Astrocyte of the spinal cord (primary cell): ENCODE measurements around the gene ZP2.

ENCODE experiments used
- DNase-seq: peaks from one replicate; pipeline ENCODE4 v3.0.0; 2011; ENCODE audit warnings: low read depth, low spot score
- H3K4me3 ChIP-seq: 2 replicates; pipeline ENCODE4 v1.5.1; 2011; ENCODE audit warnings: low read depth, mild to moderate bottlenecking, low read length, moderate library complexity
- CTCF ChIP-seq: IDR thresholded peaks from 2 replicates; pipeline ENCODE4 v1.5.1; 2012; ENCODE audit warnings: low read depth, mild to moderate bottlenecking, low read length, inconsistent platforms
- in situ Hi-C: cut with HindIII; loops from 2 replicates; pipeline ENCODE4 v1.10.0; 2017; ENCODE audit warnings: low sequenced_read_pairs

The ZP2 gene

DNA sequence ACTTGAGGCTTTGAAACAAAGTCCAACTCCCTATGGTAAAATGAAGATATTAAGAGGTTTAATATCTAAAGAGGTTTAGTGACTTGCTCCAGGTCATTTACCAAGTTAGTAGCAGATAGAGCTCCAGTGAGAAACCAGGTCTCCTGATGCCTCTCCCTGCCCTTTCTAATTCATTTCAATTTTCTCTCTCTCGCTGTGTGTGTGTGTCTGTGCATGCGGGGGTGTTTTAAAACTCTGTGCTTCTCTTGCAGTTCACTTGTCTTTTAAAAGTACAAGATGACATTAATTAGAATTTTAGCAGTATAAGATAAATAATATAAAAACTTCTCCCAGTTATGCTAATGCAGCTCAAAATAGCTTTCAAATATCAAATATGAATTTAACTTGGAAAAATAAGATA, 8.2 kb upstream of the ZP2 start:
- no peak for TF ChIP-seq CTCF
- in situ Hi-C loops, result no loop called here
- DNase-seq, result no peak
- H3K4me3 ChIP-seq, result no peak overlapping the region

DNA sequence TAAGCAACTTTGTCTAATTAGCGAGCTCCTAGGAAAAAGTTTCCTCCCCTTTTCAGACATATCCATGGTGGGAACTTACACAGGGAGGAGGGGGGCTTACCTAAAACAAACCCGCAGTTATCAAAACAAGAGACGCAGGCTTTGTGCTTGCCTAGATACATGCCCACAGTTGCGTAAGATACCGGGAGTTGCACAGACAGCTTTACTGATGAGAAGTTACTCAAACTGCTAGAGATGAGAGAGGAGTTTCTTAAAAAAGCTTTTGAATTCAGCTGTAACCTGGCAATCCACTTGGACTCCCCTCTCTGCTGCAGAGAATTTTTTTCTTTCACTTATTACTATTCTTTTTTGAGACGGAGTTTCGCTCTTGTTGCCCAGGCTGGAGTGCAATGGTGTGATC, 6.8 kb upstream of the ZP2 start:
- in situ Hi-C loops, result no loop called here
- no peak for DNase-seq
- no peak for TF ChIP-seq CTCF
- H3K4me3 ChIP-seq, result no peak overlapping the region

GRCh38 chr16:21217121-21217520, 5.7 kb upstream of the ZP2 start:
- DNase-seq, result no peak
- no peak for TF ChIP-seq CTCF
- in situ Hi-C loops, result no loop called here
- no peak overlapping the region for H3K4me3 ChIP-seq

- in situ Hi-C loops, result no loop called here
- H3K4me3 ChIP-seq, result no peak overlapping the region
- TF ChIP-seq CTCF, result no peak
- DNase-seq, result no peak
Observed at GRCh38 chr16:21214086-21214485, 2.7 kb upstream of the ZP2 start.

DNA sequence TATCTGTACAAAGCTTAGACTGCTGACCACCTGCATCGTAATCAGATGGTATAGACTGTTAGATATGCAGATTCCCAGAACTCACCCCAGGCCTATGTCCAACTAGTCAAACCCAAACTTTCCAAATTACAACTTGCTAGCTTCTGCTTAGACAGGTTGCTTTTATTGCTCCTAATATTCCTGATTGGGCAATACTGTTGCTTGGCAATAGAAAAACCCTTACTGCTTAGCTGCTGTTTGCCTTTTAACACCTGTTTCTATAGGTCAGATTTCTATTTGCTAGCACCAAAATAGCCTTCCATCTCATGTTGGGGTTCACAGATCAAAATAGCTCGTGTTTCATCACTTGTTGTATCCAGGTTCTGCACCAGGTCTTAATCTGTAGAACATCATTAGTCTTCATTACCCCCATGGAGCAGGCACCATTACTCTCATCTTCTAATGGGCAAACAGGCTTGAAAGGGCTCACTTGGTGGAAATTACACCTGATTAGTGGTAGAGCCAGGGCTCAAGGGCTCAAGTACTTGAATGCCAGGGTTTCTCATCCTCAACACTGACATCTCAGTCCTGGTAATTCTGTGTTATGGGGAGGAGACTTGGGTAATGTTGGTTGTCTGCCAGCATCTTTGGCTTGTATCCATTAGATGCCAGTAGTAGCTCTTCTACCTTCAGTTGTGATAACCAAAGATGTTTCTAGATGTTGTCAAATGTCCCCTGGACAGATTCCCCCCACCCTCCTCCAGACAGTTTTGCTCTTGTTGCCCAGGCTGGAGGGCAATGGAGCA, 2.7 kb downstream of the ZP2 start:
- H3K4me3 ChIP-seq, result no peak overlapping the region
- in situ Hi-C loops, result no loop called here
- no peak for DNase-seq
- no peak for TF ChIP-seq CTCF

- no peak for DNase-seq
- in situ Hi-C loops, result no loop called here
- H3K4me3 ChIP-seq, result no peak overlapping the region
- no peak for TF ChIP-seq CTCF
Observed at GRCh38 chr16:21206550-21206949, 4.8 kb downstream of the ZP2 start.

DNA sequence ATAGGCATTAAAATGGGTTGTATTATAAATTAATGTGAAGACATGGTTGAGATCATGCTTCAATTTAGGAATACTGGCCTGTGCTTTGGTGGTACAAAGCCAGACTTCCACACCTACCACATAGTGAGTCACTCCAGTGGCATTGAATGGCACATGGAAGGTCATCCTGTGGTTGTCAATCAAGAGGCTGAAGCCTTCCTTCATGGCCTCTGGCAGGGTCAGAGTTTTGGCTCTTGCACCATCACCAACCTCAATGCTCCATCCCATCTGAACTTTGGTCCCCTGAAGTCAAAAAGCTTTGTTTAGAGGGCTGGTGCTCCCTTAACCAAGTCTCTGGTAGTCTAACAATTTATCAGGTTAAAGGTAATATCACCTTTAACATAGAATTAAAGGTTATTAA, 6.1 kb downstream of the ZP2 start:
- DNase-seq, result no peak
- no peak overlapping the region for H3K4me3 ChIP-seq
- no peak for TF ChIP-seq CTCF
- in situ Hi-C loops, result no loop called here
